ENCODE results near the gene STK17B. TPM values are rescaled to one million over a fixed set of nuclear protein-coding genes. Genes with fewer than 3 reads are reported as not detected.

The STK17B gene
- total and polyA plus RNA-seq, 10 of the 15 experiments (the other 5 are each of a cell fraction or from before 2014, with no cell fraction given): 21.2 to 108 (median 53.7) TPM

DNA sequence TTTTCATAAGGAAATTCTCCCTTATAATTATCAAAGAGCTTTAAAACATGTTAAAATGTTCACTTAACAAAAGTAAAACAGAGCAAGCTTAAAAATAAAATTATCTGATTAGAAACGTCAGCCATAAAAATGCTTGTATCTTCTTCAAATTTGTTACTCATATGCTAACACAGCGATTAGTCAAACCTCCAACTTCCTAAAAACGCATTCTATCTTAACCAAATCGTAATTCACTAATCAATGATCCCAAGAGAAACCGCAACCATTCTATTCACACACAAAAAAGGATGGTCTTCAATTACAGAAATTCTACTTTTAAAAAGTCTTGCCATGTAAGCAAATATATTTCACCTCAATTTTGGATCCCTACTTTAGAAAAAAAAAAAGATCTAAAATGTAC is 1.9 kb downstream of the STK17B start (continued):
- TF ChIP-seq EGR1 (IDR thresholded peaks at IDR 0.05; ENCODE audit: borderline replicate concordance in 1 of 2, low read depth in 2 of 2, low read length in 2 of 2): no peak
- TF ChIP-seq HDGF (IDR thresholded peaks at IDR 0.05): no peak
- TF ChIP-seq, protein P1, sequence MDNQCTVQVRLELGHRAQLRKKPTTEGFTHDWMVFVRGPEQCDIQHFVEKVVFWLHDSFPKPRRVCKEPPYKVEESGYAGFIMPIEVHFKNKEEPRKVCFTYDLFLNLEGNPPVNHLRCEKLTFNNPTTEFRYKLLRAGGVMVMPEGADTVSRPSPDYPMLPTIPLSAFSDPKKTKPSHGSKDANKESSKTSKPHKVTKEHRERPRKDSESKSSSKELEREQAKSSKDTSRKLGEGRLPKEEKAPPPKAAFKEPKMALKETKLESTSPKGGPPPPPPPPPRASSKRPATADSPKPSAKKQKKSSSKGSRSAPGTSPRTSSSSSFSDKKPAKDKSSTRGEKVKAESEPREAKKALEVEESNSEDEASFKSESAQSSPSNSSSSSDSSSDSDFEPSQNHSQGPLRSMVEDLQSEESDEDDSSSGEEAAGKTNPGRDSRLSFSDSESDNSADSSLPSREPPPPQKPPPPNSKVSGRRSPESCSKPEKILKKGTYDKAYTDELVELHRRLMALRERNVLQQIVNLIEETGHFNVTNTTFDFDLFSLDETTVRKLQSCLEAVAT (IDR thresholded peaks at IDR 0.05): 0 out of 2 replicates have a peak, but pooled peaks have one; percentile 7
- no peak for TF ChIP-seq MEF2B (IDR thresholded peaks at IDR 0.05; ENCODE audit: partially characterized antibody, poor library complexity, severe bottlenecking)
- no peak for TF ChIP-seq STAT1 (conservative IDR thresholded peaks at IDR 0.05)
- no peak for TF ChIP-seq ZNF622 (IDR thresholded peaks at IDR 0.05)

DNA sequence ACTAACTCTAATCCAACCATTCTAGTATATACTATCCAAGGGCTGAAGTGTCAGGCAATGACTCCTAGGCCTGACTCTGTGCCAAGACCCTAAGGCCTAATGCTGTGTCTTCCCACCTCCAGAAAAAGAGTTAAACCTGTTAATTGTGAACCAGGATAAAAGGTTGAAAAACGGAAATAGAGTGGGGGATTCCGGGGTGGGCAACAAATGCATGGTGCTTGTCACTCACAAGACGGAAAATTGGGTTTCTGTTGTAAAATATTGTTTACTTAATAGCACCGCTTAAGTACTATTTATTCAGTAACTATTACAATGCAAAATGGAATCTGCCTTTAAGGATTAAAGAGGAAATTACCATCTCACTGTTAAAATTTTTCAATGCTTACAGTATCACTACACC is 3.2 kb downstream of the STK17B start:
- TF ChIP-seq, protein P2, sequence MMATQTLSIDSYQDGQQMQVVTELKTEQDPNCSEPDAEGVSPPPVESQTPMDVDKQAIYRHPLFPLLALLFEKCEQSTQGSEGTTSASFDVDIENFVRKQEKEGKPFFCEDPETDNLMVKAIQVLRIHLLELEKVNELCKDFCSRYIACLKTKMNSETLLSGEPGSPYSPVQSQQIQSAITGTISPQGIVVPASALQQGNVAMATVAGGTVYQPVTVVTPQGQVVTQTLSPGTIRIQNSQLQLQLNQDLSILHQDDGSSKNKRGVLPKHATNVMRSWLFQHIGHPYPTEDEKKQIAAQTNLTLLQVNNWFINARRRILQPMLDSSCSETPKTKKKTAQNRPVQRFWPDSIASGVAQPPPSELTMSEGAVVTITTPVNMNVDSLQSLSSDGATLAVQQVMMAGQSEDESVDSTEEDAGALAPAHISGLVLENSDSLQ (IDR thresholded peaks at IDR 0.05): peak; percentile 67
- TF ChIP-seq, protein P3, sequence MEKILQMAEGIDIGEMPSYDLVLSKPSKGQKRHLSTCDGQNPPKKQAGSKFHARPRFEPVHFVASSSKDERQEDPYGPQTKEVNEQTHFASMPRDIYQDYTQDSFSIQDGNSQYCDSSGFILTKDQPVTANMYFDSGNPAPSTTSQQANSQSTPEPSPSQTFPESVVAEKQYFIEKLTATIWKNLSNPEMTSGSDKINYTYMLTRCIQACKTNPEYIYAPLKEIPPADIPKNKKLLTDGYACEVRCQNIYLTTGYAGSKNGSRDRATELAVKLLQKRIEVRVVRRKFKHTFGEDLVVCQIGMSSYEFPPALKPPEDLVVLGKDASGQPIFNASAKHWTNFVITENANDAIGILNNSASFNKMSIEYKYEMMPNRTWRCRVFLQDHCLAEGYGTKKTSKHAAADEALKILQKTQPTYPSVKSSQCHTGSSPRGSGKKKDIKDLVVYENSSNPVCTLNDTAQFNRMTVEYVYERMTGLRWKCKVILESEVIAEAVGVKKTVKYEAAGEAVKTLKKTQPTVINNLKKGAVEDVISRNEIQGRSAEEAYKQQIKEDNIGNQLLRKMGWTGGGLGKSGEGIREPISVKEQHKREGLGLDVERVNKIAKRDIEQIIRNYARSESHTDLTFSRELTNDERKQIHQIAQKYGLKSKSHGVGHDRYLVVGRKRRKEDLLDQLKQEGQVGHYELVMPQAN (conservative IDR thresholded peaks at IDR 0.05): 0 out of 2 replicates have a peak, but pooled peaks have one; percentile 17
- TF ChIP-seq, protein P4, sequence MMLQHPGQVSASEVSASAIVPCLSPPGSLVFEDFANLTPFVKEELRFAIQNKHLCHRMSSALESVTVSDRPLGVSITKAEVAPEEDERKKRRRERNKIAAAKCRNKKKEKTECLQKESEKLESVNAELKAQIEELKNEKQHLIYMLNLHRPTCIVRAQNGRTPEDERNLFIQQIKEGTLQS (IDR thresholded peaks at IDR 0.05; ENCODE audit: borderline replicate concordance, extremely low read depth, low read depth, low read length): no peak
- Histone ChIP-seq H3K79me2 (ENCODE audit: control insufficient read depth, insufficient read depth, low read length) (peaks cover 81% of the 10 kb centered on the region), H3K36me3 (ENCODE audit: control insufficient read depth in 2 of 2, insufficient read depth in 2 of 2, low read length in 1 of 2) (no peaks in the 10 kb centered on the region; a peak in 2 of 4 replicates), H3K9ac (ENCODE audit: control insufficient read depth, insufficient read depth, low read length) (peak overlapping the region; percentile 90), H4K20me1 (ENCODE audit: control insufficient read depth, insufficient read depth) (peaks cover 2% of the 10 kb centered on the region; the same call in 1 of the 2 replicates), H3K27ac (ENCODE audit: control insufficient read depth, insufficient read depth) (peak overlapping the region; percentile 88), H3K4me2 (ENCODE audit: control insufficient read depth, insufficient read depth) (peak overlapping the region; percentile 97), H2AFZ (ENCODE audit: control insufficient read depth, low read depth, low read length) (no peak overlapping the region), H3K4me1 (ENCODE audit: control insufficient read depth, insufficient read depth, low read length) (no peaks in the 10 kb centered on the region), H3K27me3 (replicated peaks in 1 of 2; ENCODE audit: control insufficient read depth in 2 of 2, insufficient read depth in 2 of 2, low read length in 1 of 2) (no peaks in the 10 kb centered on the region), H3K9me3 (replicated peaks; ENCODE audit: control insufficient read depth, insufficient read depth, low read length) (no peaks in the 10 kb centered on the region), H3K4me3 (peak overlapping the region; percentile 98)
- intact Hi-C loops (cut with micrococcal nuclease; ENCODE audit: unreplicated experiment): loop anchor here (1.0 to 10.0 kb wide), 3 partner anchors 8 to 513 kb away; partner anchors contain the start of gene SLC39A10
- ATAC-seq: peak; percentile 5; the same call in 1 of the 3 replicates
- ChIA-PET CTCF (interaction anchor here (2.4 to 7.0 kb wide), 3 partner anchors 72 to 107 kb away, joined by 8 to 62 read pairs (median 18); no protein-coding TSS in a partner anchor), POLR2A (interaction anchor here (0.9 to 7.8 kb wide), 5 partner anchors 8 to 108 kb away, joined by 4 to 64 read pairs (median 19); no protein-coding TSS in a partner anchor), SMC1A (ENCODE audit: uncharacterized antibody, unreplicated experiment) (interaction anchor here (0.5 to 11.7 kb wide), 18 partner anchors 8 to 285 kb away, joined by 3 to 124 read pairs (median 10); no protein-coding TSS in a partner anchor), RAD21 (ENCODE audit: unreplicated experiment) (interaction anchor here (1.0 to 8.5 kb wide), 14 partner anchors 9 to 169 kb away, joined by 3 to 95 read pairs (median 20); no protein-coding TSS in a partner anchor)
- FAIRE-seq: no peak
- 15% methylated on average over 4 of the region's 4 CpGs for WGBS (ENCODE audit: insufficient coverage, insufficient replicate concordance, low lambda C conversion rate, missing lambda C conversion rate)
- DNase-seq (ENCODE audit: low read depth, low spot score): no peak
- in situ Hi-C loops (cut with MboI): loop anchor here (25.0 kb wide), 1 partner anchor 94 kb away; no protein-coding TSS in a partner anchor
- BruUV-seq (replicated peaks): no TSS peak

Measured in GM12878 (cell line).